Sigmoid colon (tissue), 4 donors: ENCODE data around the gene OR51B4.

Experiments used
- EP300 ChIP-seq, 4 donors: sonication (generic); formaldehyde crosslinking; IDR thresholded peaks; one replicate each; pipeline ENCODE4 v1.6.1; 2017; ENCODE audit warnings: antibody characterized with exemption in 4 of 4
- POLR2A ChIP-seq, 2 donors: fragments of 450-650 bp; IDR thresholded peaks; one replicate each; pipeline ENCODE4 v1.6.1; 2016; ENCODE audit warnings: antibody characterized with exemption in 2 of 2, mild to moderate bottlenecking in 2 of 2, moderate library complexity in 2 of 2
- TF ChIP-seq, protein P1 (sequence below), 4 experiments: fragments of 450-650 bp in 3 of 4; fragments of 200-600 bp in 1 of 4; IDR thresholded peaks; one replicate each; pipeline ENCODE4 v1.5.1; 2016 to 2019; ENCODE audit warnings: antibody characterized with exemption in 4 of 4, mild to moderate bottlenecking in 3 of 4, moderate library complexity in 2 of 4

DNA sequence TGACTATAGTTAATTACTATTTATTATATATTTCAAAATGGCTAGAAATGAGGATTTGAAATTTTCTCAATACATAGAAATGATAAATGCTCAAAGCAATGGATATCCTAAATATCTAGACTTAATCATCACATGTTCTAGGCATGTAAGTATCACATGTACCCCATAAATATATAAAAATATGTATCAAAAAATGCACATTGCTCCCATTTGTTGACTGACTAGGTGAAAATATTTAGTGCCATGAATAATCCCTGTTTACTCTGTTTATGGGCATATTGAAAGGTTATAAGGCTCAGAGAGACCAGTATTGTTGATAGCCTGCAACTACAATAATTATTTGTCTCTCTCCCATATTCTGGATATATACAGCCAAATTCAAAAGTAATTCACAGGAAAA lies 35.1 kb downstream of the OR51B4 start:
- TF ChIP-seq, protein P1, sequence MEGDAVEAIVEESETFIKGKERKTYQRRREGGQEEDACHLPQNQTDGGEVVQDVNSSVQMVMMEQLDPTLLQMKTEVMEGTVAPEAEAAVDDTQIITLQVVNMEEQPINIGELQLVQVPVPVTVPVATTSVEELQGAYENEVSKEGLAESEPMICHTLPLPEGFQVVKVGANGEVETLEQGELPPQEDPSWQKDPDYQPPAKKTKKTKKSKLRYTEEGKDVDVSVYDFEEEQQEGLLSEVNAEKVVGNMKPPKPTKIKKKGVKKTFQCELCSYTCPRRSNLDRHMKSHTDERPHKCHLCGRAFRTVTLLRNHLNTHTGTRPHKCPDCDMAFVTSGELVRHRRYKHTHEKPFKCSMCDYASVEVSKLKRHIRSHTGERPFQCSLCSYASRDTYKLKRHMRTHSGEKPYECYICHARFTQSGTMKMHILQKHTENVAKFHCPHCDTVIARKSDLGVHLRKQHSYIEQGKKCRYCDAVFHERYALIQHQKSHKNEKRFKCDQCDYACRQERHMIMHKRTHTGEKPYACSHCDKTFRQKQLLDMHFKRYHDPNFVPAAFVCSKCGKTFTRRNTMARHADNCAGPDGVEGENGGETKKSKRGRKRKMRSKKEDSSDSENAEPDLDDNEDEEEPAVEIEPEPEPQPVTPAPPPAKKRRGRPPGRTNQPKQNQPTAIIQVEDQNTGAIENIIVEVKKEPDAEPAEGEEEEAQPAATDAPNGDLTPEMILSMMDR (IDR thresholded peaks at IDR 0.05), result no peak
- no peak for TF ChIP-seq POLR2A (IDR thresholded peaks at IDR 0.05)
- no peak for TF ChIP-seq EP300 (IDR thresholded peaks at IDR 0.05)
